OCI-LY1 (cell line): ENCODE measurements around the gene CCDC142.

ENCODE experiments used
- H2AFZ ChIP-seq: fragments of 200-600 bp; sonication (generic), shearing (Covaris generic); 2 replicates; pipeline ENCODE4 v1.6.0; 2014; ENCODE audit warnings: antibody characterized with exemption, mild to moderate bottlenecking, low read length
- H3F3A ChIP-seq: fragments of 200-600 bp; sonication (generic), shearing (Covaris generic); 2 replicates; pipeline ENCODE4 v1.6.0; 2014; ENCODE audit warnings: mild to moderate bottlenecking, antibody characterized with exemption, low read length, moderate library complexity; ENCODE audit not compliant: insufficient read depth
- H3K27ac ChIP-seq: fragments of 200-600 bp; sonication (generic); 2 replicates; pipeline ENCODE4 v1.5.1; 2014; ENCODE audit warnings: low read length, mixed run types, mild to moderate bottlenecking, low read depth; ENCODE audit not compliant: poor library complexity, severe bottlenecking
- H3K27me3 ChIP-seq: fragments of 200-600 bp; sonication (generic); 2 replicates; pipeline ENCODE4 v1.6.0; 2014; ENCODE audit warnings: antibody characterized with exemption, mild to moderate bottlenecking, low read length, moderate library complexity; ENCODE audit not compliant: insufficient read depth
- H3K36me3 ChIP-seq: fragments of 200-600 bp; sonication (generic); 2 replicates; pipeline ENCODE4 v1.6.1; 2014; ENCODE audit warnings: mild to moderate bottlenecking, antibody characterized with exemption, low read length, moderate library complexity, mixed read lengths; ENCODE audit not compliant: insufficient read depth
- H3K4me1 ChIP-seq: fragments of 200-600 bp; sonication (generic); 2 replicates; pipeline ENCODE4 v1.5.1; 2014; ENCODE audit warnings: mild to moderate bottlenecking, low read length, moderate library complexity; ENCODE audit not compliant: insufficient read depth, severe bottlenecking
- H3K4me2 ChIP-seq: fragments of 200-600 bp; sonication (generic), shearing (Covaris generic); 2 replicates; pipeline ENCODE4 v1.6.1; 2014; ENCODE audit warnings: low read length
- H3K4me3 ChIP-seq: fragments of 200-600 bp; sonication (generic); 2 replicates; pipeline ENCODE4 v1.5.1; 2014; ENCODE audit warnings: low read length, low read depth, mild to moderate bottlenecking, mixed read lengths; ENCODE audit not compliant: poor library complexity, severe bottlenecking
- H3K79me2 ChIP-seq: fragments of 200-600 bp; shearing (Covaris generic); 2 replicates; pipeline ENCODE4 v1.6.1; 2016; ENCODE audit warnings: mixed run types, low read length, mixed read lengths; ENCODE audit not compliant: insufficient read depth
- H3K9ac ChIP-seq: fragments of 200-600 bp; sonication (generic), shearing (Covaris generic); 2 replicates; pipeline ENCODE4 v1.6.1; 2014; ENCODE audit warnings: mild to moderate bottlenecking, low read length, mixed read lengths
- H3K9me2 ChIP-seq: fragments of 200-600 bp; sonication (generic), shearing (Covaris generic); 2 replicates; pipeline ENCODE4 v1.6.1; 2014; ENCODE audit warnings: low read depth, mild to moderate bottlenecking, low read length, mixed read lengths
- H3K9me3 ChIP-seq: fragments of 200-600 bp; shearing (Covaris generic); 2 replicates; pipeline ENCODE4 v1.6.1; 2014; ENCODE audit warnings: low read length, mixed read lengths
- H4K20me1 ChIP-seq: fragments of 200-600 bp; sonication (generic), shearing (Covaris generic); 2 replicates; pipeline ENCODE4 v1.6.0; 2016; ENCODE audit warnings: mild to moderate bottlenecking, low read length; ENCODE audit not compliant: insufficient read depth
- EZH2 ChIP-seq: fragments of 200-600 bp; sonication (generic), shearing (Covaris generic); IDR thresholded peaks from 2 replicates; pipeline ENCODE4 v1.8.0; 2017; ENCODE audit warnings: borderline replicate concordance, mixed run types, mild to moderate bottlenecking, antibody characterized with exemption, low read length, moderate library complexity, mixed read lengths
- TF ChIP-seq, protein P1 (sequence below): fragments of 200-600 bp; sonication (generic), shearing (Covaris generic); IDR thresholded peaks from 2 replicates; pipeline ENCODE4 v1.5.1; 2017; ENCODE audit warnings: mild to moderate bottlenecking, antibody characterized with exemption, low read length, moderate library complexity, mixed read lengths

CCDC142 gene

GRCh38 chr2:74436848-74437695 is 45.7 kb downstream of the CCDC142 start:
- H3K4me2 ChIP-seq = no peak overlapping the region
- no peak overlapping the region for H3K27ac ChIP-seq
- no peak for TF ChIP-seq EZH2
- TF ChIP-seq, protein P1, sequence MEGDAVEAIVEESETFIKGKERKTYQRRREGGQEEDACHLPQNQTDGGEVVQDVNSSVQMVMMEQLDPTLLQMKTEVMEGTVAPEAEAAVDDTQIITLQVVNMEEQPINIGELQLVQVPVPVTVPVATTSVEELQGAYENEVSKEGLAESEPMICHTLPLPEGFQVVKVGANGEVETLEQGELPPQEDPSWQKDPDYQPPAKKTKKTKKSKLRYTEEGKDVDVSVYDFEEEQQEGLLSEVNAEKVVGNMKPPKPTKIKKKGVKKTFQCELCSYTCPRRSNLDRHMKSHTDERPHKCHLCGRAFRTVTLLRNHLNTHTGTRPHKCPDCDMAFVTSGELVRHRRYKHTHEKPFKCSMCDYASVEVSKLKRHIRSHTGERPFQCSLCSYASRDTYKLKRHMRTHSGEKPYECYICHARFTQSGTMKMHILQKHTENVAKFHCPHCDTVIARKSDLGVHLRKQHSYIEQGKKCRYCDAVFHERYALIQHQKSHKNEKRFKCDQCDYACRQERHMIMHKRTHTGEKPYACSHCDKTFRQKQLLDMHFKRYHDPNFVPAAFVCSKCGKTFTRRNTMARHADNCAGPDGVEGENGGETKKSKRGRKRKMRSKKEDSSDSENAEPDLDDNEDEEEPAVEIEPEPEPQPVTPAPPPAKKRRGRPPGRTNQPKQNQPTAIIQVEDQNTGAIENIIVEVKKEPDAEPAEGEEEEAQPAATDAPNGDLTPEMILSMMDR = no peak
- H4K20me1 ChIP-seq = no peaks in the 10 kb centered on the region
- H3K36me3 ChIP-seq = no peaks in the 10 kb centered on the region
- H3K9me3 ChIP-seq = no peaks in the 10 kb centered on the region
- H3K4me3 ChIP-seq = no peak overlapping the region
- no peaks in the 10 kb centered on the region for H3K9me2 ChIP-seq
- no peaks in the 10 kb centered on the region for H3F3A ChIP-seq
- H3K9ac ChIP-seq = no peak overlapping the region
- no peaks in the 10 kb centered on the region for H3K79me2 ChIP-seq
- peaks cover 12% of the 10 kb centered on the region; the same call in 1 of the 2 replicates for H3K27me3 ChIP-seq
- peaks cover 18% of the 10 kb centered on the region for H3K4me1 ChIP-seq
- H2AFZ ChIP-seq = no peak overlapping the region

DNA sequence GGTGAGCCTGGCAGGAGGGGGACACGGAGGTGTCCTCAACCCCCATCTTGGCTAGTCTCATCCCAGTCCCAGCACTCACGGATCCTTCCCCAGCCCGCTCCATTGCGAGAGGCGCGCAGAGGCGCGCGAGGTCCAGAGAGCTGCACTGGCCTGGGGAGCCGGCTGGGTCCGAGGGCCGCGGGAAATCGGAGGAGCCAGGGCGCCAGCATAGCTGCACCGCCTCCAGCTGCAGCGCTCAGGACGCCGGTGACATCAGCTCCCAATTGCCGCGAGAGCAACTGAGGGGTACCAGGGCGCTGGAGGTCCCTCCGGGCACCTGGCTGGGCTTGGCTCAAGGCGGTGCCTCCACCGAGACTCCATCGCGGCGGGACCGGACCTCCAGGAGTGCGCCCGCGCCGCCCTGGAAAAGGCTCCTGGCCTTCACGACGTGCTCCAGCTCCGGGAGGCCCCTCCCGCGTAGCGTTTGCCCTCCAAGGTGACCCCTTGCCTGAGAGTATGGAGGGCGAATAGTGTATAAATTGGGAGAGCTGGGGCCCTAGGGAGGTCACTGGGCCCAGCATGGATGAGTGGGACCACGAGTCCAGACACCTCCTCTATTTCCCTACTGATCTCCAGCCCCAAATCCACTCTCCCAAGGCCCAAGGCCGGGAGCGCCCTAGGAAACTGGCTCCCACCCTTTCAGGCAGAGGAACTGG is 46.5 kb downstream of the CCDC142 start:
- H3K79me2 ChIP-seq = no peaks in the 10 kb centered on the region
- H4K20me1 ChIP-seq = no peaks in the 10 kb centered on the region
- no peaks in the 10 kb centered on the region for H3F3A ChIP-seq
- peaks cover 10% of the 10 kb centered on the region for H3K4me1 ChIP-seq
- H3K9ac ChIP-seq = no peak overlapping the region
- H3K4me3 ChIP-seq = no peak overlapping the region
- no peak overlapping the region for H2AFZ ChIP-seq
- no peak for TF ChIP-seq EZH2
- TF ChIP-seq, protein P1 = no peak
- no peaks in the 10 kb centered on the region for H3K9me2 ChIP-seq
- H3K36me3 ChIP-seq = no peaks in the 10 kb centered on the region
- no peak overlapping the region for H3K4me2 ChIP-seq
- H3K9me3 ChIP-seq = no peaks in the 10 kb centered on the region
- H3K27me3 ChIP-seq = peaks cover 9% of the 10 kb centered on the region; the same call in 1 of the 2 replicates
- no peak overlapping the region for H3K27ac ChIP-seq

DNA sequence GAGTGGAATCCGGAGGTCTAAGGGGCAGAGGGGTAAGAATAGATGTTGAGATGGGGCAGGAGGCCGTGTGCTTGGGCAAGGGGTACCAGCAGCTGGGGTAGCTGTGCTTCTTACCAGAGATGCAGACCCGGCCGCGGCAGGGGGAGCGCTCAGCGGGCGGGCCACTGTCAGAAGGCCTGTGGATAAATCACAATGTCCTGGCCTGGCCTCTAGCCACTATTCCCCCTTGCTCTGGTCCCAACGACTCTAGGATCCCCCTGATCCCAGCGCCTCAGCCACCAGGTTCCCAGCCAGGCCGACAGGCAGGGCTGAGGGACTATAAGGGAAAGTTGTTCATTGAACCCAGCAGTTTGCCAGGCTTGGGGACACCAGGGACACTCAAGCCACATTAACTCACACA is 52.3 kb downstream of the CCDC142 start:
- Histone ChIP-seq H3K9me2 (no peaks in the 10 kb centered on the region), H3K4me2 (no peak overlapping the region), H3K27ac (no peak overlapping the region), H3K27me3 (0 out of 2 replicates have a peak, but pooled peaks cover 4% of the 10 kb centered on the region), H3K9me3 (no peaks in the 10 kb centered on the region), H2AFZ (no peak overlapping the region), H3K79me2 (no peaks in the 10 kb centered on the region), H4K20me1 (no peaks in the 10 kb centered on the region), H3K36me3 (no peaks in the 10 kb centered on the region), H3F3A (no peaks in the 10 kb centered on the region), H3K4me1 (no peaks in the 10 kb centered on the region), H3K4me3 (no peak overlapping the region), H3K9ac (no peak overlapping the region)
- TF ChIP-seq EZH2 = no peak
- TF ChIP-seq, protein P1 = no peak
